PC-9 (cell line): ENCODE results near the gene MPZL2.

Source experiments
- CTCF ChIP-seq: fragments of 200-600 bp; sonication (generic); conservative IDR thresholded peaks from 2 replicates; pipeline ENCODE4 v1.6.1; 2017; ENCODE audit warnings: mixed run types, antibody characterized with exemption, mild to moderate bottlenecking, moderate library complexity
- EZH2 ChIP-seq: fragments of 200-600 bp; sonication (generic); IDR thresholded peaks from 2 replicates; pipeline ENCODE4 v1.8.0; 2017; ENCODE audit warnings: antibody characterized with exemption, low read depth

- TF ChIP-seq EZH2: no peak
- no peak for TF ChIP-seq CTCF
These were observed 40.6 kb upstream of the MPZL2 start, which contains the start of gene CD3E for GRCh38 chr11:118304568-118305248.
